ENCODE data around the gene MYNN.
"Not testable (repeated sequence)": the region's sequence is repeated elsewhere in the genome, so short reads cannot be mapped to it uniquely, and the experiment has no call there.

Gene MYNN

DNA sequence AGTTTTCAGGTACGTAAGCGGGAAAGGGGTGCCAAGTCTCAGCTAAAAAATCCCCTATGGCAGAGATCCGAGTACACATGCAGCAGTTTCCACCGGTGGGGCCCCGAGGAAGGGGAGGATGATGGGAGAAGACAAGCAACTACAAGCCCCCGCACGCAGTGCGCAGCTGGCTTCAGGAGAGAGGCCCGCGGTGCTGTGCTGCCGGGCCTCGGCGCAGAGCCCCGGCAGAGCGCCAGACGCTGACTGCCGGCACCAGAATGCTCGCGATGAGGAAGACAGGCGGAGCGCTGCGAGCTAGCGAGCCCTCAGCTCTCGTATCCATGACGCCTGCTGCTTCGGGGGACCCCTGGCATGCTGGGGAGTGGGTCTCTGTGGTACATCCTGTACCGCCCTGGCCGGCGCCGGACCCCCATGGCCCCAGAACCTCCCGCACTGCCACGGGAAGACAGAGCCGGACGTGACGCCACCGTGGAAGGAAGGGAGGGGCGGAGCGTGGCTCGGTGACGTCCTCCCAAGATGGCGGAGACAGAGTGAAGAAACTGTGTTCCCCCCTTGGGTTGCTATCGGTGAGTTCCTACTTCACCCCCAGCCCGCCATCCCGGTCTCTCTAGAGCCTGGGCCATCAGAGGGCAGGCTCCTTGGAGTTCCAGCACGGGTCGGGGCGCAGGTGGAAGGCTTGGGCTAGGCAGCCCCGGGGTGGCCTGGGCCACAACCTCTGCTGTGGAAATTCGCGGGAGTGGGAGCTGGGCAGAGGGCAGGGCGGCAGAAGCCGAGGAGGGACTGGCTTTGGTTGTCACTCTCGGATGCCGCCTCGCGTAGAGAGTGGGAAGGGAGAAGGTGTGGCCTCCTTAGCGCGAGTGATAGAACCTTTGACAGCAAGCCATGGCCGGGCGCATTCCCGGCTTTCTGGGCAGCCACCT, at the start of gene MYNN:
Gene MYNN (plus strand): TSS at position 500 of the 920 bp plus-strand sequence. CDS start 900 bp downstream, outside the sequence.
- DNase-seq: peak; percentile 89

DNA sequence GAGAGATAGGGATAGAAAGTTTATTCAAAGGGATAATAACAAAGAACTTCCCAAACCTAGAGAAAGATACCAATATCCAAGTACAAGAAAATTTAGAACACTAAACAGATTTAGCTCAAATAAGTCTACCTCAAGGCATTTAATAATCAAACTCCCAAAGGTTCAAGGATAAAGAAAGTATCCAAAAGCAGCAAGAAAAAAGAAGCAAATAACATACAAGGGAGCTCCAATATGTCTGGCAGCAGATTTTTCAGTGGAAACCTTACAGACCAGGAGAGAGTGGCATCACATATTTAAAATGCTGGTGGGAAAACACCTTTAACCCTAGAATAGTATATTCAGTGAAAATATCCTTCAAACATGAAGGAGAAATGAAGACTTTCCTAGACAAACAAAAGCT, 41.3 kb upstream of the MYNN start:
- not testable (repeated sequence) for DNase-seq

DNA sequence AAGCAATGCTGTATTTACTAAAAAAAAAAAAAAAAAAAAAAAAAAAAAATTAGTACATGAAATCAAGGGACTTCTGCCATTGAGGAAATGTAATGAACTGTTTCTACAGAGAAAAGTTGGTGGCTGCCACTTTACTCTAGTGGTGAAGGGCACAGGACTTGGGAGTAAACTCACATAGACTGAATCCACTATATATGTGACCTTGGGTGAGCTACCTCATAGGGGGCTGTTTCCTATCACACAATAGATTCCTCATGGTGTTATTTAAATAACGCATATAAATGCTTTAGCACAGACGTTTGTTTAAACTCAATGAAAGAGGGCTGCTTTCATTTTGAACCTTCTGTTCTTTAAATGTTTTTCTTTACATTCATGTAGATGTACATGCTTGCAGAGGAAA, 34.1 kb upstream of the MYNN start:
- no peak for DNase-seq

DNA sequence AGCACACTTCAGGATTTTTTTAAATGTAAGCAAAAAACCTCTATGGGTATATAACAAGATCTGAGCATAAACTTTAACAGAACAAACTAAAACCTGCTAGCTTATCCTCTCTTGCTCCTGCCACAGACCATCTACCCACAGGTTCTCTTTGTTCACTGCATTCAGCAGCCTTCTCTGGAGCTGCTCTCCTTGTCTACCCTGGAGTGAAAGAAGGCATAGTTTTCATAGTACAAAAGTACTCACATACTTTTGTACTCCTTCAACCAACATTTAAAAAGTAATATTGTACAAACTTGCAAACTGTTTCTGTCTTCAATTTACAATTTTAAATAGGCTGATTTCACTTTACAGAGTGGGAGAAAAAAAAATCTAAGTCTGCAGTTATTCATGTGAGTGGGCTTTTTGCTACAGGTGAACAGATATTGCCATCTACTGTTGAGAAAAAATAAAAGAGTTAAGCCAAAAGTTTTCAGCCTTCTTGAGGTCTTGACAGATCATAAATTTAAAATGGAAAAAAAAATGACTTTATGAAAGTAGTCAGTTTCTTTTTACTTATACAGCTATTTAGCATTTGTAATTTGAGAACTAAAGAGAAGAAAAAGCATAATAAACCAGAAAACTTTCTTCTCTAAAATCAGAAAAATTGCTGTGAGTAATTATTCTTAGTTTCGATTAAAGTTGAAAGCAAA, 28.7 kb upstream of the MYNN start:
- DNase-seq: peak; percentile 20

DNA sequence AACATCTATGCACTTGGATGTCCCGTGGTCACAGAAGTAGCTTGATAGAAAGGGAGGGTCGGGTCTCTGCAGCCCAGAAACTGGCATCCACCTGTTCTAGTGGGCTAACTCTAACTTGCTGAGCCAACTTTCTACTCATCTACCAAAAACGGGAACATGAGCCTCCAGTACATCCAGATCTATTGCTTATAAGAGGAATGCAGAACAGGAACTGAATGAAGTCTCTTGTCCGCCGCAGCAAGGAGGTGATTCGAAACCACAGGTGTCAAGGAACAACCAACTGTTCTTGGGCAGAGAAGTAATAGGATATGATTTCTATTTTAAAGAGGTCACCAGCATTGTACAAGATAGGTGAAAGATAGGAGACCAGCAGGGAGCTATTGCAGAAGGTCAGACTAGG, 26.3 kb upstream of the MYNN start:
- no peak for DNase-seq

DNA sequence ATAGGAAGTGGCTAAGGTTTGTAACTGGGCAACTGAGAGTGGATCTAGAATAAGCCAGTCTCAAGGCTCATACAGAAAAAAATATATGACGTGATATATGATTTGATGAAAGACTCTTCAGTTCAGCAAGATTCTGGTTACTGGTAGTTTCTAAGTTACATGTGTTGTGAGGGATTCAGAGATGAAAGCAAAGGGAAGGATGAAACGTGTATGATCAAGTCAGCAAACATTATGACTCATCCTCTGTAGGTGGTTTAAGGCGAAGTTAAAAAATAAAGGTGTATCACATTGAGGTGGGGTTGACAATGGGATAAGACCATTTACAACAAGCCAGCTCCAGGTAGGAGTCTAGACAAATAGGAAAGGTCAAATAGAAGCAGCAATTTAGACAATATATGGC, 24.5 kb upstream of the MYNN start:
- no peak for DNase-seq

DNA sequence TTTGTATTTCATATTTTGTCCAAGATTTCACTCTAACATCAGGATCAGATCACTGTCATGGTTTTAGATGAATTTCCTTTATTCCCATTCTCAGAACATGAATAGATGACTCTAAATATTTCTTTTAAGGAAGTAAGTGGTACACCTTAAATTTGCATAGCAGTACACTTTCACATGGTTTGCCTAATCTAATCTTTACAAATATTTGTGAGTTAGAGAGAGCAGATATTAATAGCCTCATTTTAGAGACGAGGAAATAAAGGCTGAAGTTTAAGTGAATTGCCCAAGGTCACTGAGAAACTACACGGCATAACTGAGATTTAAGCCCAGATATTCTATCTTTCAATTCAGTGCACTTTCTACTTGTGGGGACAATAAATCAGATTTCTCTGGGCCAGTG, 22.5 kb upstream of the MYNN start:
- DNase-seq: no peak

DNA sequence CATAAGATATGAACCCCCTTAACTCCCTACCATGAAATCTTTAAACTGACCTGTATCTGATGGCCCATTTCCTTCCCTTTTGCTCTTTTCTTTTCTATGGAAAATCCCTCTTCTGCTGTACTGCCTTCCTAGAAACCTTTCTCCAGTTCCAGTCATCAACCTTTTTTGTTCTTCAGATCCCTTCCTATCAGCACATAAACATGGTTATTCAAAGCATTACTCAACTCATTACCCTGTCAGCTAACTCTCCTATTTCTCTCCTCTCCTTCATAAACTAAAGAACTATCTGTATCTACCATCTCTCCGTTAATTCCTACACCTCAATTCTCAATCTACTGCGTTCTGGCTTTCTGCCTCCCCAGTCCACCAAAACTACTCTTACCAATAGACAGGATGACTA, 21.3 kb upstream of the MYNN start:
- no peak for DNase-seq

DNA sequence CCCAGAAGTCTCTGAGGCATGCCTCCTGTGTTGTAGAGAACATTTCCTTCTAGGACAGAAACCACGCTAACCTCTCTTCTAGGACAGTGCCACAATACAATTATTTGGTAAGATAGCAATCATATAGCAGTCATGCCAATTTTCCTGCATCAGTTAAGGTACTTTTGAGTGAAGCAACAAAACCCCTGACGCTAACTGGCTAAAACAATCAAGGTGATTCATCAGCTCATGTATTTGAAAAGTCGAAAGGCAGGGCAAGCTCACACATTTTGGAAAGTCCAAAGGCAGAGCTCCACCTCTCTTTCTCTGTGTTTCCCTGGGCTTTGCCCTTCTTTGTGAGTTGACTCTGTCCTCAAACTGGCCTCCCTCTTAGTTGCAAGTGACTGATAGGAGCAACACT, 18.5 kb upstream of the MYNN start:
- no peak for DNase-seq

DNA sequence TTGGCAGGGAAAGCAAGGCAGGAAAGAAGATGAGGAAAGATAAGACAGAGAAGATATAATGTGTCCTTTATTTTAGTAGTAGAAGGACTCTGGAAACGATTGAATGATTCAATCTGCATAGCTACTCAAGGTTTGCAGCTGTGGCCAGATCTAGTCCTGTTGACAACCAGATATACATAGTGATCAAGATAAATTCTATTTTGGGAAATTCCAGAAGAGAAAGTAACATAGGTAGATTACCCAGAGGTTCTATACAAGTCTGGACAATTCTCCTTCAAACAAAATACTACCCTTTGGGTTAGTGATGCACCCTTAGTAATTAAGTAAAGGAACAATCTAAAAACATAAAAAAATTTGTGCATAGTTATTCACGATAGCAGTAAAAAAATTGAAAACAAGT, 17.7 kb upstream of the MYNN start:
- DNase-seq: no peak

DNA sequence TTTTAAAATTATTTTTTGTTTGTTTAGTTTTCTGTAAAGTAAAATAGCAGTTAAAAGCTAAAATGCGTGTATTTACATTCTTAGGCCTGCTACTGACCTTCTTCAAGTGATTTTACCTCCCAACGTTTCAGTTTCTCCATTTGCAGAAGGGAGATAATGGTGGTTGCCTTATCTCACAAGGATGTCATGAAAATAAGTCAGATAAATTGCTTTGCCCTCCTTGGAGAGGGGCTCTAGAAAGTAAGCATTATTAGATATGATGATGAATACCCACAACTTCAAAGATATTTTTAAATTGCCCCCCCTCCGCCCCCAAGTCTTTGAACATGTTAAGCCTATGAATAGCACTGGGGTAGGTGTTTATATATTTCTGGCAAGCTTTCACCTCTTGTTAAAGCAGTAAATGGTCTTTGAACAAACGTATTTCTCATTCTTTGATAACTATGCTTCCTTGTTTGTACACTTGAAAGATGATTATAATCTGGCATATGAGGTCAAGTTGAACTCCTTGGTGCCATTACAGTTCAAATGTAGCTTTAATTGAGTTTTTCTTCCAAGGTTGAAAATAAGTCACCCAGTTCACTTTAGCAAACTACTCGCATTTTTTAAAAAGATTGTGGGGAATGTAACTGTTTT, 14.7 kb upstream of the MYNN start:
- DNase-seq: no peak

DNA sequence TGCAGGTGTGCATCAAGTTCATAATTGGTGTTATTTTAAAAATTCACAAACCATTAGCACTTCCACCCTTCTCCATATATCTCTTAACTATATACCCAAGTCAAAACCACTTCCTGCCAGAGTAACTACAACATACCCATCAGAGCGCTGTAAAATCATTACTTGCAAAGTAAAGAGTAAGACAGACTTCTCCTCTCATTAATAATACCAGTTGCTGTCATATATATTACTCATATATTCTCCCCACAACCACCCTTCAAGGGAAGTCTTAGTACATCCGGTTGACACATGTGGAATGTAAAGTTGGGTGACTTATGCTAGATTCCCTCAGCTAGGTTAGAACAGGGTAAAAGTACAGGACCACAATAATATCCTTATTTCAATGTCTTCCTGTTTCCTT, 13.9 kb upstream of the MYNN start:
- DNase-seq: no peak

DNA sequence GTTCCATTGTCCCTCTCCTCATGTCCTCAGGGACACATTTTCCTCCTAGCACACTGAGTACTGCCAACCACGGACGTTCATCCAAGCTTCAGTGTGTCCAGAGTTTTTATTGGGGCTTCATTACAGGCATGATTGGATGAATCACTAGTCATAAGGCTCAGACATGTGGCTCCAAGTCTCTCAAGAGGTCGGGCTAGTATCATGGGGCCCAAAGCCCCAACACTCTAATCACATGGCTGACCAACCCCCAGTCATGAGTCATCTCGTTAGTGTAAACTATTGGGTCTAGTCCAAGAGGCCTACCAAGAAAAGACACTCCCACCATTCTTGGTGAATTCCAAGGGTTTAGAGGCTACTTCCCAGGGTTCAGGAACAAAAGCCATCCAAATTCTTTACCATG, 12.7 kb upstream of the MYNN start:
- DNase-seq: no peak

DNA sequence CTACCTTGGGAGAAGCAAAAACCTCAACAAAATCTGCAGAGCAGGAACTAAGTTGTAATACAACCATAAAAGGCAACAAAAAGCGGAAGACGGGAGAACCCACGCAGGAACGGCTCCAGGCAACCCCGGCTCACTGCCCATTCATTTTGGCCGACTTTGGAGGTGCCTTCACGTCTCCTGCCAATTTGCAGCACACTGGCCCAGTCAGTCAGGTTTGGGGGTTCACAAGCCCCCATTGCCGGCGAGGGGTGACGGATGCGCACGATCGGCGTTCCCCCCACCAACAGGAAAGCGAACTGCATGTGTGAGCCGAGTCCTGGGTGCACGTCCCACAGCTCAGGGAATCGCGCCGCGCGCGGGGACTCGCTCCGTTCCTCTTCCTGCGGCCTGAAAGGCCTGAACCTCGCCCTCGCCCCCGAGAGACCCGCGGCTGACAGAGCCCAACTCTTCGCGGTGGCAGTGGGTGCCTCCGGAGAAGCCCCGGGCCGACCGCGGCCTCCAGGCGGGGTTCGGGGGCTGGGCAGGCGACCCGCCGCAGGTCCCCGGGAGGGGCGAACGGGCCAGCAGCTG, 8.8 kb upstream of the MYNN start:
- peak; percentile 51 for DNase-seq

DNA sequence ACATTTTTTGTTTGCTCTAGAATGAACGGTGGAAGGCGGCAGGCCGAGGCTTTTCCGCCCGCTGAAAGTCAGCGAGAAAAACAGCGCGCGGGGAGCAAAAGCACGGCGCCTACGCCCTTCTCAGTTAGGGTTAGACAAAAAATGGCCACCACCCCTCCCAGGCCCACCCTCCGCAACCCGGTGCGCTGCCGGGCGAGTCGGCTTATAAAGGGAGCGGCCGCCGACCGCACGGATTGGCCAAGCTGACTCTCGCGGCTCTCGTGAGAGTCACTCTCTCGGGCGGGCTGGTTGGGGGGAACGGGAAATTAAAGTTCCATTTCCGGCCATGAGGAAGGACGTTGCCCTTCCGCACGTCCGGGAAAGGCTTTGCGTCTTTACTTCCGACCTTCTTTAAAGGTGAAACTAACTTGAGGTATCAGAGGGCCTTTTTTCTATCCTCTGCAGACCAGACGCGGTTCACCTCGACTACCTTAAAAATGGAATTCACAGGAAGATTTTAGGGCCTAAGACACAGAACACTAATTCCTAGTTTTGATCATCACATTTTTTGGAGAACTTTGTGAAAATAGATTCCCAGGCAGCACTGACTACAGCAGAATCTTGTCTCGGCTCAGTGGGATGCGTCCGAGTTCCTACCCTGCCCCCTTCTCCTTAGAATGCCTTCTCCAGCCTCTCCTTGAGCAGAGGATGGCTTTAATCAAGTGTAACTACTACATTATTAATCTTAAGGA, 8.1 kb upstream of the MYNN start, which contains the start of gene TERC:
Gene TERC (minus strand): TSS at position 179 of the 731 bp plus-strand sequence.
- peak; percentile 92 for DNase-seq

DNA sequence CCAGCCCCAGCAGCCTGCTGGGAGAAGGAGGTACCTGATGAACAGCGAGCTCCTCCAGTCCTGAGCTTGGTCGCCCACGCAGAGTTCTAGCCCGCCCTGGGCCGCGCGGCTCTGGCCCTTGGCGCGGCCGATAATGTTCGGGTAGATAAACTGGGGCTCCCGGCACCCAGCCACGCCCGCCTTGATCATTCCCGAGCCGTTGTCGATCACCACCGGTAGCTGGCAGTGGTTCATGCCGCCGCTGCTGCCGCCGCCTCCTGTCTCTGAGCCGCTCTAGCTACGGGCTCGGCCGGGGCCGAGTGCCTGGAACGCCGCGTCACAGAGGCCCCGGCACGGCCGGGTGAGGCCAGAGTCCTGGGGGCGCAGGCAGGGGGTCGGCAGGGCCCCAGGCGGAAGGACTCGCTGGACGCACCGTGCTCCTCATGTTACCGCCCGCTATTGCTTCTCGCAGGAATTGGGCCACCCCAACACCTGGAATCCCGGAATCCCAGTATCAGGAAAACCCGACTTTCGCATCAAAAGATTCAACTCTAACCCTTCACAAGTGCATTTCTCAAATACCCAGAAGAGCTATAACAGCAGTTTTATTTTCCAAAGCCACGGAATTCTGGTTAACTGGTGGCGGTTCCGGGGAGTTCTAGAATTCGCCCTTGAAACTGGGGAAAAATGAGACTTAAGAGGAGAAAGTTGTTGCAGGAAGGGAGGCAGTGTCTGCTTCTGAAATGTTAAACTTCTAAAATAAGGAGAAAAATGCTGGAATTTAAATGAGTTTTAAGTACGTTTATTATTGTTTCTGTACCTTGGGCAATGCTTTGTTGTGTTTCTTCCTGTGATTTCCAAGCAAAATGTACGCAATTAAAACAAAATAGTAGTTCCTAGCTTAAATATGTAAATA, 3.7 kb upstream of the MYNN start, which contains the start of gene ACTRT3:
Gene ACTRT3 (minus strand): TSS at position 275 of the 895 bp plus-strand sequence. CDS start 41 bp downstream, at position 234.
- DNase-seq: peak; percentile 84

DNA sequence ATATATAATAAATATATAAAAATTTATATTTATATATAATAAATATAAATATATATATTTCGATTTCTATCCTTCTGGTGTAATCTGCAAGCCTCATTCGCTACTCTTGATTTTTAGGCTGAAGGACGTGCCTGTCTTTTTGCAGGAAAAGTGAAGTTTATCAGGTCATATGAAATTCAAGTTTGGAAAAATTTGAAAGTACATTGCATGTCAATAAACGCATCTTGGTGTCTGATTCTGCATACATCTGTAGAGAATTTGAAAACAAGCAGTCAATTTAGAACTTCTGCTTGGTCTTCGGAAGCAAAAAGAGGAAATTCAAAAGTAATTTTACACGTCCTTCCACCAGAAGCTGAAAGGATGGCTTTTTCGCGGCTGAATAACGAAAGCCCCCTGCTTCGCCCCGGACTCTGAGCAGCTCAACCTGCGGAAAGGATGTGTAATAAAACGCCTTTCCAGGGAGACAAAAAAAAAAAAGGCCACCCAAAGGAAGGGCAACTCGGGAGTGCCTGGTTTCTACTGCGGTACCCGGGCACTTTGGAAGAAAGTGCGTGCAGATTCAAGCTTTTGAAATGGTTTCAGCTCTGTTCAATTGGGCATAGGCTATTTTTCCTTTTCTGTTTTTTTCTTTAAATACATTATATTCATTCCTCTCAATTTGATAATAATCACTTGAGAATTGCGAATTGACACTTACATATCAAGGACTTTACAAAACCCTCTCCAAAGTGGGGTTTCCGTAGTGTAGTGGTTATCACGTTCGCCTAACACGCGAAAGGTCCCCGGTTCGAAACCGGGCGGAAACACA, 1.5 kb upstream of the MYNN start:
- peak; percentile 86 for DNase-seq

DNA sequence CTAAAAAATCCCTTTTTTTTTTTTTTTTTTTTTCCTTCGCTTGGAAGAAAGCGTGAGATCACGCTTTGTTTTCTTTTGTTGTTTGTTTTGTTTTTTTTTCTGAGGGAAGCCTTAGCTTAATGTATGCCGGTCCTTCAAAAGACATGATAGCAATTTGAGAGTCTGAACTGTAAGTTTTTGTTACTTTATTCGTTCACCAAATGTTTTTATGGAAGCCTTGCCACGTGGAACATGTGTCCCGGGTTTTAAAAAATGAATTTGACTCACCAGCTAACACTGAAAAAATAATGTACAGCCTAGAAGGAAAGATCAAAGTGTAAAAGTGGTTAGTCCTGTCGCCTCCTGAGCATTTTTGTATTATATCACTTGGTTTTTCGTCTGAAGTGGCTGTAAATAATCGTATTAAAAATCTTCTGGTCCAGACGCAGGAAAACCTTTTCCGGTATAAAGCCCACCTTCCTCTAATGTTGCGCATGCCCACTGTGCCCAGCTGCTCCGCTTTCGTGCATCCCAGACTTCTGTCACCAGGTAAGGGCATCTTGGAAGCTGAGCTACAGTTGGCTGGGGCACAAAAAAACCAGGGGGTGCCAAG, 795 bp upstream of the MYNN start:
- DNase-seq: peak; percentile 93

DNA sequence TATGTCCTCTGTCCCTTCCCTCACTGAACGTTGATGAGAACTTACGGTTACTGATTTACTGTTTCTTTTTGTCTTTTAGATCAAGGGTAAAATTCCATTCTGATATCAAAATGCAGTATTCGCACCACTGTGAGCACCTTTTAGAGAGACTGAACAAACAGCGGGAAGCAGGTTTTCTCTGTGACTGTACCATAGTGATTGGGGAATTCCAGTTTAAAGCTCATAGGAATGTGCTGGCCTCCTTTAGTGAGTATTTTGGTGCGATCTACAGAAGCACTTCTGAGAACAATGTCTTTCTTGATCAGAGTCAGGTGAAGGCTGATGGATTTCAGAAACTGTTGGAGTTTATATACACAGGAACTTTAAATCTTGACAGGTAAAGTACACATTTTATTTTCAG, 990 bp downstream of the MYNN start:
- DNase-seq: no peak

DNA sequence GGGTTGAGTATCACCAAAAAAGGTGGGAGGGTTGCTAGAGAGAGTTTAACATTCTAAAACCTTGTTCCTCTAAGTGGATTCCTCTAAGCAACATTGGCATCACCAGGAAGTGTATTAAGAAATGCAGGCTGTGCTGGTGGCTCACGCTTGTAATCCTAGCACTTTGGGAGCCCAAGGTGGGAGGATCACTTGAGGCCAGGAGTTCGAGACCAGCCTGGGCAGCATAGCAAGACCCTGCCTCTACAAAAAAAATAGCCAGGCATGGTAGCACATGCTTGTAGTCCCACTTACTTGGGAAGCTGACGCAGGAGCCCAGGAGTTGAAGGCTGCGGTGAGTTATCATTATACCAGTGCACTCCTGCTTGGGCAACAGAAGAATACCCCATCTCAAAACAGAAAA, 4.6 kb downstream of the MYNN start:
- DNase-seq: no peak

Data from NCI-H2171 treated with DMSO at 0.1 percent for 48 hours (cell line).